ENCODE measurements around the gene ASB4. TPM values are rescaled to one million over a fixed set of nuclear protein-coding genes. Genes with fewer than 3 reads are reported as not detected.

The ASB4 gene
- total and polyA plus RNA-seq, 2 donors (not counting 3 experiments of a cell fraction or from before 2014, with no cell fraction given), result not detected

DNA sequence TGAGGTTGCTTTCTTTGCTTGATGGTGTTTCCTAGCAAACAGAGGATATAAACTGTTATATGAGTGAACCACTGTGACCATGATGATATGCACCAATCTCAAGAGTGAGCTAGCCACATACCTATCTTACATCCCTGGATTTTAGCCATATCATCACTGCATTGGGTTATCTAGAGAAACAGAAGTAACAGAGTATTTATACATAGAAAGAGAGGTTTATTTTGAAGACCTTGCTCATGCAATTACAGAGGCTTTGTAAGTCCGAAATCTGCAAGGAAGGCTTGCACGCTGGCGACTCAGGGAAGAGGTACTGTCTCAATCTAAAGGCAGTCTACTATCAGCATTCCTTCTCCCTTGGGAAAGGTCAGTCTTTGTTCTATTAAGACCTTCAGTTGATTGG, 39.1 kb upstream of the ASB4 start:
- Histone ChIP-seq H3K4me3 (replicated peaks in 1 of 3; ENCODE audit: insufficient read depth in 1 of 3, low read depth in 1 of 3, low read length in 3 of 3) (no peak overlapping the region), H3K27ac (ENCODE audit: insufficient read depth, low read depth, low read length) (no peak overlapping the region), H3K9ac (replicated peaks; ENCODE audit: extremely low read depth, insufficient read depth, low read length) (no peak overlapping the region), H3K36me3 (ENCODE audit: control insufficient read depth in 2 of 2, extremely low read depth in 1 of 2, insufficient read depth in 2 of 2, low read length in 2 of 2) (no peaks in the 10 kb centered on the region), H3K4me2 (ENCODE audit: insufficient read depth, low read length) (no peak overlapping the region), H3K4me1 (ENCODE audit: control insufficient read depth, extremely low read depth, insufficient read depth, low read length) (no peaks in the 10 kb centered on the region), H3K9me1 (replicated peaks; ENCODE audit: control insufficient read depth, extremely low read depth, insufficient read depth, low read length) (no peaks in the 10 kb centered on the region), H3K79me2 (ENCODE audit: control insufficient read depth, insufficient read depth, low read length) (no peaks in the 10 kb centered on the region), H2AFZ (ENCODE audit: low read depth, low read length) (no peak overlapping the region), H4K20me1 (replicated peaks; ENCODE audit: control insufficient read depth, extremely low read depth, insufficient read depth, low read length) (no peaks in the 10 kb centered on the region), H3K27me3 (ENCODE audit: control insufficient read depth in 2 of 2, insufficient read depth in 2 of 2, low read length in 2 of 2) (no peaks in the 10 kb centered on the region), H3K9me3 (replicated peaks; ENCODE audit: control insufficient read depth, insufficient read depth, low read length) (no peaks in the 10 kb centered on the region)
- TF ChIP-seq EZH2 (IDR thresholded peaks at IDR 0.05; ENCODE audit: borderline replicate concordance, low read depth, low read length, severe bottlenecking), result no peak
- TF ChIP-seq GATA2 (IDR thresholded peaks at IDR 0.05; ENCODE audit: insufficient read depth, insufficient read length, low read depth, low read length), result no peak
- no peak for TF ChIP-seq POLR2AphosphoS5 (IDR thresholded peaks at IDR 0.05; ENCODE audit: insufficient read depth, low read depth, low read length)
- TF ChIP-seq JUN (IDR thresholded peaks at IDR 0.05; ENCODE audit: borderline replicate concordance, insufficient read depth, insufficient read length, low read depth), result no peak
- no peak for TF ChIP-seq POLR2A (IDR thresholded peaks at IDR 0.05; ENCODE audit: low read depth, low read length)
- no peak for TF ChIP-seq FOS (IDR thresholded peaks at IDR 0.05; ENCODE audit: borderline replicate concordance, insufficient read depth, low read length)
- TF ChIP-seq, protein P1, sequence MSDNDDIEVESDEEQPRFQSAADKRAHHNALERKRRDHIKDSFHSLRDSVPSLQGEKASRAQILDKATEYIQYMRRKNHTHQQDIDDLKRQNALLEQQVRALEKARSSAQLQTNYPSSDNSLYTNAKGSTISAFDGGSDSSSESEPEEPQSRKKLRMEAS (IDR thresholded peaks at IDR 0.05; ENCODE audit: insufficient read depth, insufficient read length), result no peak
- no peak for TF ChIP-seq MYC (IDR thresholded peaks at IDR 0.05; ENCODE audit: low read depth, low read length)
- TF ChIP-seq CTCF (IDR thresholded peaks at IDR 0.05; ENCODE audit: extremely low read depth in 1 of 2, insufficient read depth in 1 of 2, low read depth in 1 of 2, low read length in 2 of 2), result no peak
- intact Hi-C loops (cut with micrococcal nuclease) (no loop called here), dilution Hi-C loops (cut with MboI; ENCODE audit: extremely low pct_ligation_motif_present, low sequenced_read_pairs) (no loop called here)
- ChIA-PET POLR2A (no interaction called here), CTCF (no interaction called here)
- DNase-seq (ENCODE audit: low read depth, low spot score) (no peak), FAIRE-seq (no peak)
- BruUV-seq (replicated peaks), result no TSS peak

Data from endothelial cell of umbilical vein (primary cell).